ENCODE measurements around the gene TEX12. TPM values are rescaled to one million over a fixed set of nuclear protein-coding genes. Genes with fewer than 3 reads are reported as not detected.

The TEX12 gene
- total and polyA plus RNA-seq, 2 of the 8 experiments (the other 6 are each of a cell fraction or from before 2014, with no cell fraction given) = not detected

- Histone ChIP-seq H3K23ac (ENCODE audit: insufficient read length) (no peak overlapping the region), H3K79me2 (ENCODE audit: control insufficient read depth in 1 of 2, insufficient read depth in 2 of 2, low read length in 2 of 2) (no peaks in the 10 kb centered on the region), H3K27ac (ENCODE audit: low read depth, low read length) (no peak overlapping the region), H3K4me3 (ENCODE audit: extremely low read depth in 1 of 4, insufficient read depth in 2 of 4, low read depth in 3 of 4, low read length in 4 of 4) (no peak overlapping the region), H4K8ac (ENCODE audit: extremely low read depth, insufficient read depth, low read length) (no peak overlapping the region), H3K56ac (replicated peaks; ENCODE audit: insufficient read length, low read depth, low read length) (no peak overlapping the region), H3K27me3 (replicated peaks in 1 of 4; ENCODE audit: control insufficient read depth in 3 of 4, extremely low read depth in 1 of 4, insufficient read depth in 3 of 4, low read length in 3 of 4) (no peaks in the 10 kb centered on the region), H3K9me3 (ENCODE audit: insufficient read depth in 2 of 2, low read depth in 1 of 2, low read length in 1 of 2) (no peaks in the 10 kb centered on the region), H3K4ac (replicated peaks; ENCODE audit: insufficient read length, low read depth, low read length) (no peak overlapping the region), H2AK5ac (ENCODE audit: low read depth, low read length) (no peak overlapping the region), H3K9ac (replicated peaks in 1 of 4; ENCODE audit: extremely low read depth in 1 of 4, low read depth in 3 of 4, low read length in 3 of 4) (no peak overlapping the region), H2BK15ac (ENCODE audit: low read length) (no peak overlapping the region), H3K23me2 (ENCODE audit: low read depth, low read length) (no peaks in the 10 kb centered on the region), H4K91ac (replicated peaks; ENCODE audit: insufficient read length, low read length) (no peak overlapping the region), H2BK20ac (ENCODE audit: low read length) (no peak overlapping the region), H3K36me3 (ENCODE audit: control insufficient read depth in 2 of 4, insufficient read depth in 4 of 4, low read length in 3 of 4) (no peaks in the 10 kb centered on the region), H3K18ac (ENCODE audit: extremely low read depth, low read length) (no peak overlapping the region), H3K4me1 (replicated peaks in 1 of 4; ENCODE audit: control insufficient read depth in 3 of 4, insufficient read depth in 4 of 4, low read length in 3 of 4) (no peaks in the 10 kb centered on the region), H3K14ac (ENCODE audit: insufficient read length) (no peak overlapping the region), H2BK12ac (ENCODE audit: low read depth, low read length) (no peak overlapping the region), H2AFZ (ENCODE audit: low read length) (no peak overlapping the region), H4K5ac (ENCODE audit: insufficient read length, low read depth, low read length) (no peak overlapping the region), H3K79me1 (ENCODE audit: low read depth, low read length) (no peaks in the 10 kb centered on the region), H2BK5ac (ENCODE audit: low read depth, low read length) (no peak overlapping the region), H4K20me1 (replicated peaks in 1 of 2; ENCODE audit: control insufficient read depth in 1 of 2, insufficient read depth in 2 of 2, low read length in 2 of 2) (no peaks in the 10 kb centered on the region), H2BK120ac (replicated peaks; ENCODE audit: low read depth, low read length) (no peak overlapping the region), H3K4me2 (ENCODE audit: insufficient read depth in 1 of 2, low read depth in 2 of 2, low read length in 2 of 2) (no peak overlapping the region)
- no peak for DNase-seq (ENCODE audit: low read depth in 1 of 2, low spot score in 2 of 2)
- CTCF ChIA-PET (ENCODE audit: partially characterized antibody) = interaction anchor here (8.2 kb wide), 1 partner anchor 66 kb away, joined by 257 read pairs; no protein-coding TSS in a partner anchor
- no peak for FAIRE-seq
- 95% methylated on average over 1 of the region's 1 CpG; no CpG with 5 or more reads in 1 of the 2 experiments for WGBS, 2 experiments (ENCODE audit: extremely low coverage in 1 of 2, insufficient coverage in 1 of 2, insufficient read length in 1 of 2, insufficient replicate concordance in 2 of 2, low coverage in 1 of 2, low lambda C conversion rate in 2 of 2, missing lambda C conversion rate in 1 of 2)
- POLR2A ChIA-PET (ENCODE audit: partially characterized antibody) = no interaction called here
- TF ChIP-seq POLR2A (IDR thresholded peaks at IDR 0.05; ENCODE audit: control extremely low read depth in 1 of 2, low read depth in 2 of 2, low read length in 2 of 2) = no peak
- TF ChIP-seq TBP (IDR thresholded peaks at IDR 0.05; ENCODE audit: low read depth, low read length) = no peak
- no peak for TF ChIP-seq CTBP2 (IDR thresholded peaks at IDR 0.05; ENCODE audit: borderline replicate concordance, insufficient read depth, insufficient read length, low read length)
- no peak for TF ChIP-seq GABPA (IDR thresholded peaks at IDR 0.05; ENCODE audit: borderline replicate concordance, insufficient read depth, low read length)
- TF ChIP-seq SUZ12 (IDR thresholded peaks at IDR 0.05; ENCODE audit: low read length) = no peak
- TF ChIP-seq GTF2F1 (IDR thresholded peaks at IDR 0.05; ENCODE audit: borderline replicate concordance, low read depth, low read length) = no peak
- TF ChIP-seq SIN3A (conservative IDR thresholded peaks at IDR 0.05 in 1 of 2, IDR thresholded peaks at IDR 0.05 in 1 of 2; ENCODE audit: low read depth in 1 of 2, low read length in 2 of 2) = no peak
- no peak for TF ChIP-seq PHF8 (conservative IDR thresholded peaks at IDR 0.05; ENCODE audit: low read depth, low read length)
- TF ChIP-seq CHD2 (IDR thresholded peaks at IDR 0.05; ENCODE audit: low read length) = no peak
- no peak for TF ChIP-seq POLR2AphosphoS5 (IDR thresholded peaks at IDR 0.05; ENCODE audit: low read depth, low read length)
- no peak for TF ChIP-seq HDAC6 (IDR thresholded peaks at IDR 0.05; ENCODE audit: low read depth, low read length)
- no peak for TF ChIP-seq KDM5A (IDR thresholded peaks at IDR 0.05; ENCODE audit: low read length)
- TF ChIP-seq CREB1 (IDR thresholded peaks at IDR 0.05) = no peak
- TF ChIP-seq BCL11A (IDR thresholded peaks at IDR 0.05; ENCODE audit: low read depth in 2 of 2, low read length in 2 of 2) = no peak
Observed at GRCh38 chr11:112216561-112217105, 49.5 kb downstream of the TEX12 start.
